ENCODE data around the gene KATNB1.
"Not testable (repeated sequence)": the region's sequence is repeated elsewhere in the genome, so short reads cannot be mapped to it uniquely, and the experiment has no call there.

The KATNB1 gene

DNA sequence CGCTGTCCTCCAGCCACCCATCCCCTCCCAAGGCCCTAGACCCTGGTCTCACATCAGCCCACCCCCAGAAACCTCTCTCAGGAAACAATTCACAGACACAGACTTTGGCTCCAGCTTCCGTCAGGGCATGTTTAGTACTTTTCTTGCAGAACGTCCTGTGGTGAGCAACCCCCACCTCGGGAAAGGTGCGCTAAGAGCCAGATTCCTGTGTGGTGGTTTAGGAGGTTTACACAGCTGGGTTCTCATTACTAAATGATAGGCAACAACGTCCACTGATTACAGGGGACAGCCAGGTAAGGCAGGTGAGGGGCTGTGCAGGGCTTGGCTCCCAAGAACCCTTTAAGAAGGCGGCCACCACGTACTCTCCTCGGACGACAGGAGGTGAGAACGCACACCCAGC lies 37.4 kb downstream of the KATNB1 start:
- TF ChIP-seq, protein P1, sequence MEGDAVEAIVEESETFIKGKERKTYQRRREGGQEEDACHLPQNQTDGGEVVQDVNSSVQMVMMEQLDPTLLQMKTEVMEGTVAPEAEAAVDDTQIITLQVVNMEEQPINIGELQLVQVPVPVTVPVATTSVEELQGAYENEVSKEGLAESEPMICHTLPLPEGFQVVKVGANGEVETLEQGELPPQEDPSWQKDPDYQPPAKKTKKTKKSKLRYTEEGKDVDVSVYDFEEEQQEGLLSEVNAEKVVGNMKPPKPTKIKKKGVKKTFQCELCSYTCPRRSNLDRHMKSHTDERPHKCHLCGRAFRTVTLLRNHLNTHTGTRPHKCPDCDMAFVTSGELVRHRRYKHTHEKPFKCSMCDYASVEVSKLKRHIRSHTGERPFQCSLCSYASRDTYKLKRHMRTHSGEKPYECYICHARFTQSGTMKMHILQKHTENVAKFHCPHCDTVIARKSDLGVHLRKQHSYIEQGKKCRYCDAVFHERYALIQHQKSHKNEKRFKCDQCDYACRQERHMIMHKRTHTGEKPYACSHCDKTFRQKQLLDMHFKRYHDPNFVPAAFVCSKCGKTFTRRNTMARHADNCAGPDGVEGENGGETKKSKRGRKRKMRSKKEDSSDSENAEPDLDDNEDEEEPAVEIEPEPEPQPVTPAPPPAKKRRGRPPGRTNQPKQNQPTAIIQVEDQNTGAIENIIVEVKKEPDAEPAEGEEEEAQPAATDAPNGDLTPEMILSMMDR (IDR thresholded peaks at IDR 0.05; ENCODE audit: control insufficient read depth, extremely low read depth, insufficient read depth): no peak
- no peak overlapping the region for H3K4me3 ChIP-seq (ENCODE audit: low read depth, low read length)
- DNase-seq (ENCODE audit: low read depth): no peak

DNA sequence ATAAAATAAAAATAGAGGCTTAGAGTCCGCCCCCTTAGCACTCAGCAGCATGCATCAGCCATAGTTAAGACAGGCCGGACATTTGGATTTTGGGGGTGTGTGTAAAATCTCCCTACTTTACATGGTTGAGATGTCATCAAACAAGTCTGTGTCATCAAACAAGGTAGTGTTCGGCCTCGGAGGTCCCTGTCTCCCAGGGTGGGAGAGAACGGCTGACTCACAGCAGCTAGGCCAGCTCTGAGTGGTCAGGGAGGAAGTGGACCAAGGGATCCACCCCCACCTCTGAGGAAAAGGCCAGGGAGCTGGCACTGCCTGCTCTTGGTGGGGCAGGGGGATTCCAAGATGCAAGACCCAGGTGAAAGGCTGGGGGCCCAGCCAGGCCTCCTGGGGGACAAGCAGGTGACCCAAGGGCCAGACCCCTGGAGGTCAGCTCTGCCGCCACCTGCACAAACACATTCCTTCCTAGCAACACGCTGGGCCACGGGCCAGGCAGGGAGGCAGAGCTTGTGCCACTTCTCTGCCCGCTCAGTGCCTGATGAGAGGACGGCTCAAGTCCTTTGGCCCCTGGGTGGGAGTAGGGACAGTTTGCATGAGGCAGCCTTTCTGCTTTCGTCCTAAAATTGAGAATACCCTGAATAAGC lies 38.2 kb downstream of the KATNB1 start:
- no peak for DNase-seq (ENCODE audit: low read depth)
- H3K4me3 ChIP-seq (ENCODE audit: low read depth, low read length): no peak overlapping the region
- TF ChIP-seq, protein P1 (IDR thresholded peaks at IDR 0.05; ENCODE audit: control insufficient read depth, extremely low read depth, insufficient read depth): no peak

DNA sequence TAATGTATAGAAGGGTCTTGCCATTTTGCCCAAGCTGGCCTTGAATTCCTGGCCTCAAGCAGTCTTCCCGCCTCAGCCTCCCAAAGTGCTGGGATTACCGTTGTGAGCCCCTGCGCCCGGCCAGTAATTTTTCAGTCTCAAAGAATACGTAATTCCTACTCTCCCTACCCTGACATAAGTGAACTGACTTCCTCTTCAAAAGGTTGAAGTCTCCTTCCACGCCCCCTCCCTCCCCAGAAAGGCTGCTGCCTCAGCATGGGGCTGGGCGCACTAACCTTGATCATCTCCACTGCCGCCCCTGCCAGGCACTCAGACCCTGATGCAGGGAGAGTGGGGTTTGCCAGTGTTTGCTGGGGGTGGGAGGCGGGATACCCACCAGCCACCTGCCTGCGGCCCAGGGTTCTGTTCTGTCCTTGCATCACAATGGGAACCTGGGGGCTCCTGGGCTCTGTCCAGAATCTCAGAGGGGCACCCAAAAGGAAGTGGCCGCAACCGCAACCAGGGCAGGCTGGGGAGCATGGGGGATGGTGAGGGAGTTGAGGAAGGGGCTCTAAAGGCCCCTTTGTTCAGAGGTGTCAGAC lies 39.2 kb downstream of the KATNB1 start:
- H3K4me3 ChIP-seq (ENCODE audit: low read depth, low read length): no peak overlapping the region
- DNase-seq (ENCODE audit: low read depth): no peak
- TF ChIP-seq, protein P1 (IDR thresholded peaks at IDR 0.05; ENCODE audit: control insufficient read depth, extremely low read depth, insufficient read depth): no peak

DNA sequence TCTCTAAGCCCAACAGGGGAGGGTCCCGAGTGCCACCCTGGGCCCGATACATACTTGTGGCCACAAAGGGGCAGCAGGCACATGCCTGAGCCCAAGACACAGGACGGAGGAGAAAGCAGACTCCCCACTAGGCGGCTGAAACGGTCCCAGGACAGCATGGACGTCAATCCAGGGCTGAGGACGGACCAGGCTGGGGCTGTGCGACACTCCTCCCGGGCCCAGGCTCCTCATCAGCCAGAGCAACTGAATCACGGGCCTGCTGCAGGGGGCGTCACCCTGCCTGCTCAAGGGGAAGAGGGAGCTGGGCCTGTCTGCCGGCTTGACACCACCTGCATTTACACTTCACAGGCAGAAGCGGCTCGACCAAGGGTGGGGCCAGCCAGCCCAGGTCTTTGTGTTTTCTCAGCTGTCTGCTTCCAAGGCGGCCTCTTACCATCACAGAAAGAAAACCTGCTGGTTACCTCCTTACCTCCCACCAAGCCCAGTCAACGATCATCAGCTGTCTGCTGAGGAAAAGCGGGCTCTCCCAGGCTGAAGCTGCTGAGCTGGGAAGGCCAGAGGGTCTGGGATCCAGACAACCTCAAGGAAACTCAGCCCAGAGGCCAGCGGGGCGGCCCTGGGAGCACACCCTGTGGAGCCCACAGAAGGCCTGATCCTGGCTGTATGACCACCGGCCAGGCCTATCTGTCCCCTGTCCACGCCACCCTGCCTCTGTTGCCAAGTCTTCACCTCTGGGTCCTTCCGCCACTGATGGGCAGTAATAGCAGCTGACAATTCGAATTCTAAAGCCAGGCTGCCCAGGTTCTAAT lies 40.3 kb downstream of the KATNB1 start:
- TF ChIP-seq, protein P1 (IDR thresholded peaks at IDR 0.05; ENCODE audit: control insufficient read depth, extremely low read depth, insufficient read depth): peak; percentile 76
- DNase-seq (ENCODE audit: low read depth): no peak
- H3K4me3 ChIP-seq (ENCODE audit: low read depth, low read length): no peak overlapping the region

DNA sequence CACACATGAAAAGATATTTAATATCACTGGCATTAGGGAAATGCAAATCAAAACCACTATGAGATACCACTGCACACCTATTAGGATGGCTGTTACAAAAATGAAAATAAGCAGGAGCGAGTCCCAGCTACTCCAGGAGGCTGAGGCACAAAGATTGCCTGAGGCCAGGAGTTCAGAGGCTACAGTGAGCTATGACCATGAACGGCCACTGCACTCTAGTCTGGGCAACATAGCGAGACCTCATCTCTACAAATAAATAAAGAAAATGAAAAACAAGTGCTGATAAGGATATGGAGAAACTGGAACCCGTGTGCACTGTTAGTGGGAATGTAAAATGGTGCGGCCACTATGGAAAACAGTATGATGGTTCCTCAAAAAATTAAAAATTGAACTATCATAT lies 43.1 kb downstream of the KATNB1 start:
- no peak overlapping the region for H3K4me3 ChIP-seq (ENCODE audit: low read depth, low read length)
- TF ChIP-seq, protein P1 (IDR thresholded peaks at IDR 0.05; ENCODE audit: control insufficient read depth, extremely low read depth, insufficient read depth): no peak
- DNase-seq (ENCODE audit: low read depth): no peak

DNA sequence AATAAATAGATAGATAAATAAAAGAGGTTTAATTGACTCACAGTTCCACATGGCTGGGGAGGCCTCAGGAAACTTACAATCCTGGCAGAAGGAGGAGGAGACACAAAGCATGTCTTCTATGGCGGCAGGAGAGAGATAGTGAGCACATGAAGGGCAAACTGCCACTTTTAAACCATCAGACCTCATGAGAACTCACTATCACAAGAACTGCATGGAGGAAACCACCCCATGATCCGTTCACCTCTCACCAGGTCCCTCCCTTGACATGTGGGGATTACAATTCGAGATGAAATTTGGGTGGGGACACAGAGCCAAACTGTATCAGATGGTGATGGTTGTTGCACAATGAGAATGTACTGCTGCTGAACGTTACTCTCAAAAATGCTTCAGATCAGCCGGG lies 44.3 kb downstream of the KATNB1 start:
- not testable (repeated sequence) for H3K4me3 ChIP-seq (ENCODE audit: low read depth, low read length); DNase-seq (ENCODE audit: low read depth)

DNA sequence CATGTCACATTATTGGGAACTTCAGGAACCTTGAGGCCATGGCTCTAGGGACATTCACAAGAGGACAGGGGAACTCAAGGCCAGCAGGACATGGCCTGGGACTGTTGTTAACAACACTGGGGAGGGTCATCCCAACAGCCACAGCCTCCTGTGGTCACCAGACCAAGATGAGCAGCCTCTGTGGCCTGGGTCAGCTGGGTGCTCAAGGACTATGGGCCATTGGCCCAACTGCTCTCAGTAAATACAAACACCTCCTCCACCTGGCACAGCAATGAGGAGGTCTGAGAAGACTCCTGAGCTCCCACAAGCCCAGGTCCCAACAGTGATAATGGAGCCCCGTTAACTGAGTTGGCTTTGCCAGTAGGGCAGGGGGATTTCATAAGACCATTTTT lies 45.8 kb downstream of the KATNB1 start:
- no peak for DNase-seq (ENCODE audit: low read depth)
- TF ChIP-seq, protein P1 (IDR thresholded peaks at IDR 0.05; ENCODE audit: control insufficient read depth, extremely low read depth, insufficient read depth): no peak
- no peak overlapping the region for H3K4me3 ChIP-seq (ENCODE audit: low read depth, low read length)
